Adipocyte (in vitro differentiated cells): ENCODE data around the gene ADAMTSL3.

Experiments used
- DNase-seq: peaks from one replicate; pipeline ENCODE4 v3.0.0-alpha.2; 2015; ENCODE audit warnings: low read depth
- H3K27me3 ChIP-seq: replicated peaks from 2 replicates; pipeline ENCODE4 v1.7.0; 2013; ENCODE audit warnings: mild to moderate bottlenecking, low read length, moderate library complexity; ENCODE audit not compliant: control insufficient read depth, insufficient read depth
- H3K36me3 ChIP-seq: 2 replicates; pipeline ENCODE4 v1.7.0; 2013; ENCODE audit warnings: low read length, mild to moderate bottlenecking, moderate library complexity; ENCODE audit not compliant: control insufficient read depth, insufficient read depth, severe bottlenecking
- H3K4me1 ChIP-seq: 2 replicates; pipeline ENCODE4 v1.7.0; 2013; ENCODE audit warnings: mild to moderate bottlenecking, low read length, moderate library complexity; ENCODE audit not compliant: control insufficient read depth, insufficient read depth
- H3K4me3 ChIP-seq: 2 replicates; pipeline ENCODE4 v1.7.0; 2013; ENCODE audit warnings: mild to moderate bottlenecking, low read length, moderate library complexity
- H3K9ac ChIP-seq: 2 replicates; pipeline ENCODE4 v1.7.0; 2013; ENCODE audit warnings: mild to moderate bottlenecking, low read length, moderate library complexity
- H3K9me3 ChIP-seq: 2 replicates; pipeline ENCODE4 v1.7.0; 2013; ENCODE audit warnings: mild to moderate bottlenecking, low read length, moderate library complexity; ENCODE audit not compliant: control insufficient read depth

The ADAMTSL3 gene

DNA sequence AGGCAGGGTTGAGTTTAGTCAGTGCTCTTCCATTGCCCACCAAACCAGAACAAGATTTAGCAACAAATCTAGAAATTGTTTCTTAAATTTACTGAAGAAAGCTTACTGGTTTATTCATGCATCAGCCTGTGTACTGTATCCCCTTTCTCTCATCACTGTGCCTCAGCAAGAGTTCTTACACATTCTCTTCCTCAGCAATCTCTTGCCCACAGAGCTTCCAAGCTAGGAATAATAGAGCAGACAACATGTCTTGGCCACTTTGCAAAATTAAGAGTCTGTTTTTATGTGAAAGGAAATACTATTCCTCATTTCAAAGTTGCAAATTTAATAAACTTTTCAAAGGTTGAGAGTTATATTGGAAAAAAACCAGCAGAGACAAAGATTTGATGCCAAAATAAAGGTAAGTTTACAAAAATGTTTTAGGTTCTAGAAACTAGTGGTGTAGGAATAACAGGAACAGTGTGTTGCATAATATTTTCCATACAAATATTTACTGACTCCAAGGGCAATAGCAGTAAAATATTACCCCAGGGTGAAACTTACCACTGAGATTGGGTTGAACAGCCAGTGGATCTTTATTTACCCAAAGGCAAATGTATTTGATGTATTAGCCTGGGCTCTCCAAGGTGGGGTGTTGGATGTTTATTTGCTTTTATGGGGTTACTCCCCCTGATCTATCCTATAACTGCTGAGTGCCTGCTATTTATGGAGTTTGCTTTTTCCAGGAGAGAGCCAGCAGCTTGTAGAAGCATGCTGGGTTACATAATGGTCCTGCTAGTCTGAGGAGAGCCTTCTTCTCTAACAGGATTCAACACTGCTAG lies 276.7 kb downstream of the ADAMTSL3 start:
- Histone ChIP-seq H3K27me3 (no peaks in the 10 kb centered on the region), H3K36me3 (no peaks in the 10 kb centered on the region), H3K4me1 (no peaks in the 10 kb centered on the region), H3K9ac (no peak overlapping the region), H3K4me3 (no peak overlapping the region), H3K9me3 (no peaks in the 10 kb centered on the region)
- DNase-seq, result no peak

DNA sequence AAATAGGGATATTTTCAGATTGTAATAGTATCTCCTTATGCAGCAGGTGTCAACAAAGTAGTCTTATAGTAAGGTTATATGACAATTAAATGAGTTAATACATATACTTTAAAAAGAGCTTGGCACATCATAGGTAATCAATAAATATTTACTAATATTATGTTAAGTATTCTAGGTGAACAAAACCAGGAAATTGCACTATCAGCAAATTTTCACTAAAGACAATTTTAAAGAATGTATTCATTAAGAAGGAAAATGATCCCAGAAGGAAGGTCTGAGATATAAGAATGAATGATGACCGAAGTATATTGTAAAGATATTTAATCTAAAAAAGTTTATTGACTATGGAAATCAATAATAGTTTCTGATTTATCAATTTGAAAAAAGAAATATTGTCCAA lies 281.9 kb downstream of the ADAMTSL3 start:
- Histone ChIP-seq H3K4me1 (no peaks in the 10 kb centered on the region), H3K27me3 (no peaks in the 10 kb centered on the region), H3K9me3 (no peaks in the 10 kb centered on the region), H3K36me3 (no peaks in the 10 kb centered on the region), H3K9ac (no peak overlapping the region), H3K4me3 (no peak overlapping the region)
- DNase-seq, result no peak

DNA sequence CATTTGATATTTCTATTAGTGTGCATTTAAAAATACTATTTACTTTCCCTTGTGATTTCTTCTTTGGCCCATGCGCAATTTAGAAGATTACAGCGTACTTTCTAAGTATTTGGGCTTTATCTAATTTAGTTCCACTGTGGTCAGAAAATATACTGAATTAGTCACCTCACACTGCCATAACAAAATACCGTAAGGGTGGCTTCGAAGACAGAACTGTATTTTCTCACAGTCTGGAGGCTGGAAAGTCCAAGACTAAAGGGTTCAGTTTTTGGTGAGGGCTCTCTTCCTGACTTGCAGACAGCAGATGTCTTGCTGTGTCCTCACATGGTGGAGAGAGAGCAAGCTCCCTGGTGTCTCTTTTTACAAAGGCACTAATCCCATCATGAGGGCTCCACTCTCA lies 286.2 kb downstream of the ADAMTSL3 start:
- Histone ChIP-seq H3K4me3 (no peak overlapping the region), H3K36me3 (no peaks in the 10 kb centered on the region), H3K27me3 (no peaks in the 10 kb centered on the region), H3K9me3 (no peaks in the 10 kb centered on the region), H3K9ac (no peak overlapping the region), H3K4me1 (no peaks in the 10 kb centered on the region)
- DNase-seq, result no peak

DNA sequence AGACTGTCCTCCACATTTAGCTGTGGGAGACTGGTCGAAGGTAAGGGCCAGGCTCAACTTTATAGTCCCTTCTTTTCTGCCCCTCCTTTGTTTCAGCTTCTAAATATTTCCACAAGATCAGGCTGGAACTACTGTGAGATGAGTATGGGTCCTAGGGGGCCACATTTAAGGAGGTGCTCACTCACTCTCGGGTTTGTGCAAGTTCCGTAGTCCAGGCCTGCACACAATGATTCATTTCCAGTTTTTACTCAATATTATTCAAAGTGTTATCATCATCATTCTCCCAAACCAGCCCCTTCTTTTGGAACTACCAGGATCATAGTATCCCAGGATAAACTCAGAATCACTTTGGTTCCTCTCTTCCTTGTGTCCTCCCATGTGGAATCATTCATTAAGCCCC lies 289.1 kb downstream of the ADAMTSL3 start:
- no peaks in the 10 kb centered on the region for H3K4me1 ChIP-seq
- no peak for DNase-seq
- H3K36me3 ChIP-seq, result no peaks in the 10 kb centered on the region
- no peaks in the 10 kb centered on the region for H3K27me3 ChIP-seq
- no peak overlapping the region for H3K4me3 ChIP-seq
- no peak overlapping the region for H3K9ac ChIP-seq
- no peaks in the 10 kb centered on the region for H3K9me3 ChIP-seq

DNA sequence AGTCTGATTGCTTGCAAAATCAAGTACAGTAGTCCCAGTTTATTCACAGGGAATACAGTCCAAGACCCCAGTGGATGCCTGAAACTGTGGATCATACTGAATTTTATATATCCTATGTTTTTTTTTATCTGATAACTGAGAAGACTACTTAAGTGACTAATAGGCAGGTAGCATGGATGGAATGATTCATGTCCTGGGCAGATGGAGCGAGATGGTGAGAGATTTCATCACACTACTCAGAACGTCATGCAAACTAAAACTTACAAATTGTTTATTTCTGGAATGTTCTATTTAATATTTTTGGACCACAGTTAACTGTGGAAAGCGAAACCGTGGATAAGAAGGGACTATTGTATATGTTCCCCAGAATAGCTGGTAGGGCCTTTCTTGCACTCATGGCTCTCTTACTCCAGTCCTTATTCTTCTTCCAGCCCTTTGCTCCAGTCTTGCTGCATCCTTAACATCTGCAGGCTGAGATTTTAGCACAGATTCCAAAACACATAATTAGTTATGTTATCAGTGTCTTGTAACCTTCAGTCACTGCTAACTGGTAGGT lies 290.0 kb downstream of the ADAMTSL3 start:
- Histone ChIP-seq H3K4me3 (no peak overlapping the region), H3K9ac (no peak overlapping the region), H3K27me3 (no peaks in the 10 kb centered on the region), H3K9me3 (no peaks in the 10 kb centered on the region), H3K4me1 (no peaks in the 10 kb centered on the region), H3K36me3 (no peaks in the 10 kb centered on the region)
- no peak for DNase-seq

DNA sequence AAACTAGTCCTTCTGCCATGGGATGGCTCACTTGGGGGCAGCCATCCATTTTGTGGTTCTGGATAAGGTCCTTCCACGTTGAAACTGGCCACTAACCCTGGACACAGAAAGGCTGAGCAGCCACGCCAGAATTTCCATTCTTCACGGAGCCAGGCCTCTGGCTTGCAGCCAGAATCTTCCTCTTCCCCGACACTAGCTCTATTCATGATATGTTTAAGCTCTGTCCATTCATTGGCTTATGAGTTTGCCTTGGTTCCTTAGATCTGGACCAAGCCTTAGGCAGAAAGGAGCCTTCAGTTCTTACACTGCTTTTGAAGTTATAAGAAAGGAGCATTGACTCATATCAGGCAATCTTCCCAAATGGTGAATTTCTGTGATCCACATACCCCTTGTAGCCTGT lies 293.2 kb downstream of the ADAMTSL3 start:
- DNase-seq, result no peak
- peaks cover 5% of the 10 kb centered on the region for H3K9me3 ChIP-seq
- H3K4me1 ChIP-seq, result no peaks in the 10 kb centered on the region
- no peaks in the 10 kb centered on the region for H3K36me3 ChIP-seq
- H3K4me3 ChIP-seq, result no peak overlapping the region
- no peak overlapping the region for H3K9ac ChIP-seq
- H3K27me3 ChIP-seq, result no peaks in the 10 kb centered on the region

DNA sequence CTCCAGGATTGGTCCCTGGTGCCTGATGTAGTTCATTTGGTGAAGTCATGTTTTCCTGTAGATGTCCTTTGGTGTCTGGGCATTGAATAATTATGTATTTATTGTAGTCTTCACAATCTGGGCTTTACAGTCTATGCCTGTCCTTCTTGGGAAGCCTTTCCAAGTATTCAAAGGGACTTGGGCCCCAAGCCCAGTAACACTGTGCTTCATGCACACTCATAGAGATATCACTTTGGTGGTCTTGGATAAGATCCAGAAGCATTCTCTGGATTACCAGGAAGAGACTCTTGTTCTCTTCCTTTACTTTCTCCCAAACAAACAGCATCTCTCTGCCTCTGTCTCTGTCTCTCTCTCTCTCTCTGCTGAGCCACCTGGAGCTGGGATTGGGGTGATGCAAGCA lies 300.6 kb downstream of the ADAMTSL3 start:
- no peak overlapping the region for H3K9ac ChIP-seq
- H3K4me1 ChIP-seq, result no peaks in the 10 kb centered on the region
- H3K27me3 ChIP-seq, result no peaks in the 10 kb centered on the region
- H3K4me3 ChIP-seq, result no peak overlapping the region
- DNase-seq, result no peak
- H3K9me3 ChIP-seq, result peaks cover 8% of the 10 kb centered on the region
- no peaks in the 10 kb centered on the region for H3K36me3 ChIP-seq

DNA sequence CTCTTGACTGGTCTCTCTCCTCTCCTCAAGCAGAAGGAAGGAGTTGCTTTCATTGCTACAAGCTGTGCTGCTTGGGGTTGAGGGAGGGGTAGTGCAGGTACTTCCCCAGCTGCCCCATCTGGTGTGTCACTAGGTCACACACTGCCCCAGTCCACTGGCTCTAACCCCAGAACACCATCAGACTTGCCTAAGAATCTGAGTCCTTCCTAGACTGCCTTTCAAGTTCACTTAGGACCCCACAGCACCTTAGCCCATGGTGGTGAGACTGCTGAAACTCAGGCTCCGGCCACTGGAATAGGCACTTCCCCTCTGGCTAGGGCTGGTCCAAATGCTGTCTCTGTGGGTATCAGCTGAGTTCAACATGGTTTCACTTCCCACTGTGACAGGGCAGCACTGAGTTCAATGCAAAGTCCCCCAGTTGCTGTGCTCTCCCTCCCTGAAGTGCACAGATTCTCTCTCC lies 301.9 kb downstream of the ADAMTSL3 start:
- H3K27me3 ChIP-seq, result no peaks in the 10 kb centered on the region
- H3K9me3 ChIP-seq, result peaks cover 8% of the 10 kb centered on the region
- no peaks in the 10 kb centered on the region for H3K4me1 ChIP-seq
- no peaks in the 10 kb centered on the region for H3K36me3 ChIP-seq
- H3K4me3 ChIP-seq, result no peak overlapping the region
- DNase-seq, result no peak
- no peak overlapping the region for H3K9ac ChIP-seq

DNA sequence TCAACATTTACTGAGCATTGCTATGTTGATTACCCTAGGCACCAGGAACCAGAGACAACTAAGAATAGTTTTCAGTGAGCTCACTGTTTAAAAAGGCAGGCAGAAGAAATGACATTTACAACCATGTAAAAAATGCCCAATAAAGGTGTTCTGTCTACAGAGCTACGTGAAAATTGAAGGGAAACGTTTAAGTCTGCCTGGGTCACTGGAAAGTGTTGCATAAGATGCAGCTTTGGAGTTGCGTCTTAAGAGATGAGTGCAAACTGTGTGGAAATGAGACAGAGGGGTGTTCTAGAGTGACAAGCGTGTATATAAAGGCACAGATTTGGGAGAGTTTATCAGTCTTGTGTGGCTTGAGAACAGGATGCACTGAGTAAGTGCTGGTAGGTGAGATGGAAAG lies 303.0 kb downstream of the ADAMTSL3 start:
- DNase-seq, result no peak
- H3K9ac ChIP-seq, result no peak overlapping the region
- H3K36me3 ChIP-seq, result no peaks in the 10 kb centered on the region
- no peaks in the 10 kb centered on the region for H3K4me1 ChIP-seq
- no peaks in the 10 kb centered on the region for H3K27me3 ChIP-seq
- peaks cover 3% of the 10 kb centered on the region for H3K9me3 ChIP-seq
- H3K4me3 ChIP-seq, result no peak overlapping the region

DNA sequence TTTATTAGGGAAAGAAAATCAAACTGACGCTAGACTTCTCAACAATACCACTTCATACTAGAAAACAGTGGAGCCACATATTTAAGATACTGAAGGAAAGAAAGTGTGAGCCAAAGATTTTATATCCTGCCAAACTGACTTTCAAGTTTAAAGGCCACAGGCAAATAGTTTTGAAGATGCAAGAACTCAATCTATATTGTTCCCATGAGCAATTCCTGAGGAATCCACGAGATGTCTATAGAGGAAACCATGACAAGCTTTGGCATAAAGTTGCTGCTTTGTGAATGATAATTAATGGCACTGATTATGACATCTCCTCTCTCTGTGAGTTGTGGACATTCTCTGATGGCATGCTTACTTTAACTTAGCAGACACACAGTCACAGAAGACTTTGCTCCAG lies 305.6 kb downstream of the ADAMTSL3 start:
- H3K27me3 ChIP-seq, result no peaks in the 10 kb centered on the region
- H3K4me3 ChIP-seq, result no peak overlapping the region
- H3K36me3 ChIP-seq, result no peaks in the 10 kb centered on the region
- no peak for DNase-seq
- H3K9me3 ChIP-seq, result no peaks in the 10 kb centered on the region
- no peaks in the 10 kb centered on the region for H3K4me1 ChIP-seq
- no peak overlapping the region for H3K9ac ChIP-seq

DNA sequence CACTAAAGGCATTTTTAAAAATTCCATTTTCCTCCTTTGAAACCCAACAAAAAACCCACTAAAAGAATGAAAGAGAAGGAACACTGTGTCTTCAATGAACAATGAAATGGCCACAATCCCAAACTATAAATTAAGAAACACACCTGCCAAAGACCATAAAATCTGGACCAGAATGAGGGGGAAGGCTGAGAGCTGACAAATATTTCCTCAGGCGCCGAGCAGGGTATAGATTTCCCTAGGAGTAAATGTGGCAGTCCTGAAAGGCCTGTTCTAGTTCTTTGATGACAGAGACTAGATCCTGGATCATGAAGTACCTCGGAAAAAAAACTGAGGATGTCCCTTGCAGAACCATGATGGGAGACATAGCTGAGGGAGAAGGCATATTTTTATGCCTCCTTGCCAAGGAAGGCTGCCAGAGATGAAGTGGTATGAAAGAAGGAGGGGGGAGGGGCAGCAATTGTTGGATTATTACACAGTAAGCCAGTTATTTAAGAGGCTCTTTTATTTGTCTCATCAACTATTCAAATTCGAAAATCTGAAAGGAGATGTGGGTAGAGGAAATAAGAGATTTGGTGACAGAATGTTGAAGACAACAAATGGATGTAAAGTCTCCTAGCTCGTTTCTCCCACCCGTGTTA lies 306.4 kb downstream of the ADAMTSL3 start:
- no peak overlapping the region for H3K9ac ChIP-seq
- H3K9me3 ChIP-seq, result peaks cover 3% of the 10 kb centered on the region
- no peak for DNase-seq
- no peaks in the 10 kb centered on the region for H3K36me3 ChIP-seq
- H3K4me1 ChIP-seq, result no peaks in the 10 kb centered on the region
- H3K4me3 ChIP-seq, result no peak overlapping the region
- no peaks in the 10 kb centered on the region for H3K27me3 ChIP-seq
